GM18520 (cell line): ENCODE data around the gene HMMR.
"Not testable (repeated sequence)": the region's sequence is repeated elsewhere in the genome, so short reads cannot be mapped to it uniquely, and the experiment has no call there.

Experiments used
- ATAC-seq: cut with Tn5 transposase; IDR thresholded peaks from one replicate; pipeline ENCODE4 v1.9.1; 2021; ENCODE audit not compliant: unreplicated experiment

HMMR gene

GRCh38 chr5:163460562-163461171, at the start of gene HMMR:
Gene HMMR (plus strand): TSS chr5:163460632. CDS start chr5:163460693, 61 bp downstream.
- no peak for ATAC-seq

DNA sequence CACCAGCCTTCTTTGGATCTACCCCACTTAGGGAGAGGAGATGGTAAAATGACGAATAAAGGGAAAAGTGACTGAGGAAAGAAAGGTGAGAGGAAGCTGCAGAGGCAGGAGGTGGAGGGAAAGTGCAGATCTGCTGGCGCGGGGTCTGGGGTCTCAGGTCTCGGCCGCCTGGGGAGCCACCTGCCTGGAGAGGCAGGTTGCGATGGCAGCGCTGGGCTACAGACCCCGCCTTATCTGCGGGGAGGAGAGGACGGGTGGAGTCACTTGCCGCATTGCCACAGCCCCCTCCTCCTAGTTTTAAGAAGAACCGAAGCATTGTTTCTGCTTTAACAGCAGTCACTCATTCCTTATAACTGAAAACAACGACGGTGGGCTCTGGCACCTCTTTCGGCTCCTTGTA, 44.8 kb upstream of the HMMR start:
- not testable (repeated sequence) for ATAC-seq

DNA sequence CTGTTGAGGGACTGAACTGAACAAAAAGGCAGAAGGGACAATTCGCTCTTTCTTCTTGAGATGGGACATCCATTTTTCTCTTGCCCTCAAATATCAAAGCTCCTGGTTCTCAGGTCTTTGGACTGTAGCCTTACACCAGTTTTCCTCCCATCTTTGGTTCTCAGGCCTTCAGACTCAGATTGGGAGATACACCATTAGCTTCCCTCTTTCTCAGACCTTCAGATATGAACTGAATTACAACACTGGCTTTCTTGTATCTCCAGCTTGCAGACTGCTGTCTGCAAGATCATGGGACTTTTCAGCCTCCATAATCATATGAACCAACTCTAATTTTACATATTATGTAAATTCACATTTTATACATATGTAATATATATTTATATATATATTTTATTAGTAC, 35.6 kb upstream of the HMMR start:
- no peak for ATAC-seq

DNA sequence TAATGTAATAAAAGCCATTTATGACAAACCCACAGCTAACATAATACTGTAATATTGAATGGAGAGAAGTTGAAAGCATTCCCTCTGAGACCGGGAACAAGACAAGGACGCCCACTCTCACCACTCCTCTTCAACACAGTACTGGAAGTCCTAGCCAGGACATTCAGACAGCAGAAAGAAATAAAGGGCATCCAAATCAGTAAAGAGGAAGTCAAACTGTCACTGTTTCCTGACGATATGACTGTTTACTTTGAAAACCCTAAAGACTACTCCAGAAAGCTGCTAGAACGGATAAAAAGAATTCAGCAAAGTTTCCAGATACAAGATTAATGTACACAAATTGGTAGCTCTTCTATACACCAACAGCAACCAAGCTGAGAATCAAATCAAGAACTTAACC, 34.3 kb upstream of the HMMR start:
- not testable (repeated sequence) for ATAC-seq

- ATAC-seq, result no peak
Observed at GRCh38 chr5:163432544-163432943, 27.9 kb upstream of the HMMR start.

DNA sequence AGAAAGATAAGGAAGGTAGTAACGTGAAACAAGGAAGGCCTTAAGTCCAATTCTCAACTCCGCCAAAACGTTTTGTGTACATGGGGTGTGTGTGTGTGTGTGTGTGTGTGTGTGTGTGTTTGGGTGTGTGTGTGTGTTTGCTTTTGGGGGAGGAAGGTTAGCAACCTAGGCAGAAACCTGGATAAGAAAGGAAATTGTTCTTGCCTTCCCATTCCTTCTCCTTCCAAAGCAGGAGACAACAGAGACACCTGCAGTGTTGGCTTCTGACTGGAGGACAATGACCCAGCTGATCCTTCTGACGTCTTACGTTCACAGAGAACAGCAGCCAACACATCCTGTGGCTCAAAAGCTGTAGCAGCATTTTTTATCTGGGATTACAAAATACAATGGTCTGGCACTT, 27.2 kb upstream of the HMMR start:
- ATAC-seq, result no peak

- no peak for ATAC-seq
Observed at GRCh38 chr5:163434401-163434866, 26.0 kb upstream of the HMMR start.

DNA sequence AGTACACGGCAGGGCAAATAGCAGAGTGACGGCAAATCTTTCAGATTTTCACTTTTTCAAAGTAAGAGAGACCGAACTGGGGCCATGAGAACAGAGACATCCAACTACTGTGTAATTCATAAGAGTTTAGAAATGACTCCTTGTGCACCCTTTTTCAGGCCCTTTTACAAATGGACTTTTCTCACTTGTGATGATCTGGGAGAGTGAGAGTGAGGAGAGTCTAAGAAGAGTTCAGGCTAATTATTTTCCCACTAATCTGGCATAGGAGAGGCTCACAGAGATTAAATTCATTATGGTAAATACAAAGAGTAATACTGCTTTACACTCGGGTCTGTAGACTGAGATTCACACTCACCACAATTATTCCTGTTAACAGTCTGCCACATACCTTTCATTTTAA, 23.9 kb upstream of the HMMR start:
- ATAC-seq, result no peak

DNA sequence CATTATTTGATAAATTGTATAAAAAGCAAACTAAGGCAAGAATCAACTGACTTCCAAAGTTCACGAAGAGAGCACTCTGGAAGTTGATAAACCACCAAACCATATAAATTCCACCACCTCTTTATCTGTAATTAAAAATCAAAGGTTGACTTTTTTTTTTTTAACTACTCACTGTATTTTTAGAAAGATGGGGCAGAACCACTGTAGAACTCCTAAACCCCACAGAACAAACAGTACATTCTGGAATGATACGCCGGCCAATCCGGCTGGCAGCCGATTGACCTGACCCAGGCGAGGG, 23.5 kb upstream of the HMMR start:
- no peak for ATAC-seq

DNA sequence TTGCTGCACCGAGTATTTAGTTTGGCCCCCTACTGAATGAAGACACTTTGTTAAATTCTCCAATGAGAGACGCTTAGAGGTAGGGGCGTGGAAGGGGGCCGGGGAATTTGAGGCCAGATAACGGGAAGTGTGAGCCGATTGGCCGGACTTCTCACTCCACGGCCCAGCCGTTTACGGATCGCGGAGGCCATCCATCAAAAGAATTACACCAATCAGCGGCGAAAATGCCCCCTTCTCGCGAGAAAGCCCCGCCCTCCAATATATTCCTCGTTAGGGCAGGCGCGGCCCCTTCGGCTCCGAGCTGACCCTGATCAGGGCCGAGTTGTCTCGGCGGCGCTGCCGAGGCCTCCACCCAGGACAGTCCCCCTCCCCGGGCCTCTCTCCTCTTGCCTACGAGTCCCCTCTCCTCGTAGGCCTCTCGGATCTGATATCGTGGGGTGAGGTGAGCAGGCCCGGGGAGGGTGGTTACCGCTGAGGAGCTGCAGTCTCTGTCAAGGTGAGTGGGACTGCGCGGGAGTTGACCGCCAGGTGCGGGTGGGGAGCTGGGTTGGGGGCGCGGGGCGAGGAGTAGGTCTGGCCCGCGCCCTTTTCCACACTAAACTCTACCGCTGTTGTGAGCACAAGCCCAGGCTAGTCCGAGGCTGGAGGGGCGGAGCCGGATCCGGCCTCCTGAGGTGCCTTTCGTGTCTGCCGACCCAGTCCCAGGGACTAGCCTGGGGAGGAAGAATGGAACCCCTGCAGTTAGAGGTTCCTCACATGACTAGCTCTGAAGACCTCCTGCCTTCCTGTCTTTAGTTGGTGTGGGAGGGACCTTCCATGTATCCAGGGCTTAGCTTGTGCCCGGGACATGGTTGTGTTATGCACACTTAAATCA, 22.9 kb upstream of the HMMR start, which contains the start of gene CCNG1:
TSS of gene CCNG1 (plus strand) at position 287 of the 874 bp plus-strand sequence. CDS start 1,662 bp downstream, outside the sequence.
- ATAC-seq, result peak; percentile 87

- ATAC-seq, result no peak
Observed at GRCh38 chr5:163439092-163439425, 21.4 kb upstream of the HMMR start.

GRCh38 chr5:163440954-163441353, 19.5 kb upstream of the HMMR start:
- ATAC-seq, result no peak

- ATAC-seq, result no peak
Observed at GRCh38 chr5:163444526-163444925, 15.9 kb upstream of the HMMR start.

- ATAC-seq, result no peak
Observed at GRCh38 chr5:163445345-163445744, 15.1 kb upstream of the HMMR start.

GRCh38 chr5:163447191-163447590, 13.2 kb upstream of the HMMR start:
- no peak for ATAC-seq

DNA sequence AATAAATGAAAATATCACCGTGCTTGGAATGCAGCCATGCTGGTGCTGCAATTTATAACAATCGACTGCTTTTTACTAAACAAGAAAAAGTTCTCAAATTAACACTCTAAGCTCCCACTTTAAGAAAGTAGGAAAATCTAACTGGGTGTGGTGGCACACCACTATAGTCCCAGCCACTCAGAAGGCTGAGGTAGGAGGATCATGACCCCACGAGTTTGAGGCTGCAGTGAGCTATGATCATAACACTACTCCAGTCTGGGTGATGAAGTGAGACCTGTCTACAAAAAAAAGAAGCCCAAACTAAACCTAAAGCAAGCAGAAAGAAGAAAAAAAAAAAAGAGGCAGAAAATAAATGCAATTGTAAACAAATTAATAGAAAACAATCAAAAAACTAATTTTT, 12.6 kb upstream of the HMMR start:
- no peak for ATAC-seq

DNA sequence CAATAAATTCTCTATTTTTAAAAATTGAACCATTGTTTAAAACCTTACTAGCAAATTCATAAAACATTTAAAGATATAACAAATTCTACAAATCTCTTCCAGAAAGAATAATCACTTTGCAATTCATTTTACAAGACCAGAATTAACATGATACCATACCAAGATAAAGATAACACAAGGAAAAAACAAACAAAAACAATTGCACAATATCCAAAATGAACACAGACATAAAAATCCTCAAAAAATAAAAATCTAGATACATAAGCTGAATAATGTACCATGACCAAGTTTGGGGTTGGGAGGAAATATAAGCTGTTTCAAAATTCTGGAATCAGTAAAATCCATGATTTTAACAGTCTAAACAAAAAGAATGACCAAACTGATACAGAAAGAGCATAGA, 11.9 kb upstream of the HMMR start:
- ATAC-seq, result no peak

- ATAC-seq, result no peak
Observed at GRCh38 chr5:163451489-163451888, 8.9 kb upstream of the HMMR start.

GRCh38 chr5:163453705-163454104, 6.7 kb upstream of the HMMR start:
- no peak for ATAC-seq

DNA sequence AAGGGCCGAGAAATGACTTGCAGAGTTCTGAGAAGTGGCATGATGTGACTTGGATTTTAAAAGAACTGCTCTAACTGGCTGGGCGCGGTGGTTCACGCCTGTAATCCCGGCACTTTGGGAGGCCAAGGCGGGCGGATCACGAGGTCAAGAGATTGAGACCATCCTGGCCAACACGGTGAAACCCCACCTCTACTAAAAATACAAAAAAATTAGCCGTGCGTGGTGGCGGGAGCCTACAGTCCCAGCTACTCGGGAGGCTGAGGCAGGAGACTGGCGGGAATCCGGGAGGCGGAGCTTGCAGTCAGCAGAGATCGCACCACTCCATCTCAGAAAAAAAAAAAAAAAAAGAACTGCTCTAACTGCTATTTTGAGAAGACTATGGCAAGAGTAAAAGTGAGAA, 5.0 kb upstream of the HMMR start:
- not testable (repeated sequence) for ATAC-seq

DNA sequence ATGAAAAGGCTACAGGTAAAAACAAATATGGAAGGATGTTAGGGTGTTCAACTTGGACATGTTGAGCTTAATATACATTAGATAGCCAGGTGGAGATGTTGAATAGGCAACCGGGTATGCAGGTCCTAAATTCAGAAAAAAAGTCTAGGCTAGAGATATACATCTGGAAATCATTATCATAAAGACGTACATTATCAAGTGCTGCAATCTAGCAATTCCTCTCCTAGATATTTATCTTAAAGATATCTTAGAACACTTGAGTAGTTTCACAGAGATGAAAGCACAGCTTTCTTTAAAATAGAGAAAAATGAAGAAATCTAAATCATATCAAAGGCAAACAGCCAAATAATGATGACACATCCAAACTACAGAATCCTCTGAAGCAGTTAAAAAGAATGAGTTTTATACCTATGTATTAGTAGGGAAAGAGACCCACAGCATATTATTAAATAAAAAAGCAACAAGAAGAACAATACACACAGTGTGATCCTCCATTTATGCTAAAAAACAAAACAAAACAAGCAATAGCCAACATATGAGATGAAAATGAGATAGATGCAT, 4.3 kb upstream of the HMMR start:
- ATAC-seq, result no peak

DNA sequence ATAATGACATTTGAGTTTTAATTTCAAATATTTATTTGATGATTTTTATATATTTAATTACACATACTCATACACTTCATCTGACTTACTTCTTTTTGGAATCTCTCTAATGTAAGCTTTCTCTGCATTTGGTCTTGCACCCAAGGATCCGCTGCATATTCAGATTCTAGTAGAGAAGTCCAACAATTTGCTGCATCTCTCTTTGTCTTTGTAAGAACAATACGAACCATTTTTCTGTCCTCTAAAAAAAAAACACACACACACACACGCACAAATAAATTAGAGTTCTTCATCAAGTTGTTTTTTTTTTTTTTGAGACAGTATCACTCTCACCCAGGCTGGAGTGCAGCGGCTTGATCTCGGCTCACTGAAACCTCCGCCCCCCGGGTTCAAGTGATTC, 3.6 kb upstream of the HMMR start:
- ATAC-seq, result no peak
